ENCODE results near the gene HAUS3.
"Not testable (repeated sequence)": the region's sequence is repeated elsewhere in the genome, so short reads cannot be mapped to it uniquely, and the experiment has no call there.

Gene HAUS3

GRCh38 chr4:2220016-2220630, 21.8 kb downstream of the HAUS3 start:
- peak; percentile 76 for DNase-seq (ENCODE audit: low read depth)

- DNase-seq (ENCODE audit: low read depth): no peak
These were observed 22.6 kb downstream of the HAUS3 start for GRCh38 chr4:2219233-2219760.

GRCh38 chr4:2218436-2218835, 23.5 kb downstream of the HAUS3 start:
- DNase-seq (ENCODE audit: low read depth): no peak

GRCh38 chr4:2217726-2218125, 24.2 kb downstream of the HAUS3 start:
- DNase-seq (ENCODE audit: low read depth): peak; percentile 34

GRCh38 chr4:2212831-2213230, 29.1 kb downstream of the HAUS3 start:
- no peak for DNase-seq (ENCODE audit: low read depth)

GRCh38 chr4:2202789-2203188, 39.1 kb downstream of the HAUS3 start:
- not testable (repeated sequence) for DNase-seq (ENCODE audit: low read depth)

GRCh38 chr4:2194496-2194895, 47.4 kb downstream of the HAUS3 start:
- no peak for DNase-seq (ENCODE audit: low read depth)

- DNase-seq (ENCODE audit: low read depth): no peak
These were observed 48.6 kb downstream of the HAUS3 start for GRCh38 chr4:2193326-2193725.

- no peak for DNase-seq (ENCODE audit: low read depth)
These were observed 55.1 kb downstream of the HAUS3 start for GRCh38 chr4:2186865-2187172.

GRCh38 chr4:2186133-2186864, 55.6 kb downstream of the HAUS3 start:
- peak; percentile 17 for DNase-seq (ENCODE audit: low read depth)

- no peak for DNase-seq (ENCODE audit: low read depth)
These were observed 58.5 kb downstream of the HAUS3 start for GRCh38 chr4:2183394-2183793.

GRCh38 chr4:2182994-2183393, 58.9 kb downstream of the HAUS3 start:
- DNase-seq (ENCODE audit: low read depth): no peak

- DNase-seq (ENCODE audit: low read depth): no peak
These were observed 61.5 kb downstream of the HAUS3 start for GRCh38 chr4:2180410-2180809.

- no peak for DNase-seq (ENCODE audit: low read depth)
These were observed 62.2 kb downstream of the HAUS3 start for GRCh38 chr4:2179717-2180116.

- DNase-seq (ENCODE audit: low read depth): no peak
These were observed 62.9 kb downstream of the HAUS3 start for GRCh38 chr4:2178986-2179385.

Measured in EH (cell line).